Measurements from ENCODE around the gene CHRNB4.

DNA sequence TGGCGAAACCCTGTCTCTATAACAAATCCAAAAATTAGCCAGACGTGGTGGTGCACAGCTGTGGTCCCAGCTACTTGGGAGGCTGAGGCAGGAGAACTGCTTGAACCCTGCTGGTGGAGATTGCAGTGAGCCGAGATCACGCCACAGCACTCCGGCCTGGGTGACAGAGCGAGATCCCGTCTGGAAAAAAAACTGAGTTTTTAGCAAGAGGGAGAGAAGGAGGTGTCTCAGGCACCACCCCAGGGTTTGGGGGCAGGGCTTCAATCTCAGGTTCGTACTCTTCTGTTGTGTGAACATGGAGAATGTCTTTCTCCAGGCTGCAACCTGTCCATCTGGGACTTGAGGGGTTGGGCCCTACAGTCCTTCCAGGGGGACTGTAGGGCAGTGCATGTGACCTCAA lies 22.9 kb downstream of the CHRNB4 start:
- TF ChIP-seq, protein P1, sequence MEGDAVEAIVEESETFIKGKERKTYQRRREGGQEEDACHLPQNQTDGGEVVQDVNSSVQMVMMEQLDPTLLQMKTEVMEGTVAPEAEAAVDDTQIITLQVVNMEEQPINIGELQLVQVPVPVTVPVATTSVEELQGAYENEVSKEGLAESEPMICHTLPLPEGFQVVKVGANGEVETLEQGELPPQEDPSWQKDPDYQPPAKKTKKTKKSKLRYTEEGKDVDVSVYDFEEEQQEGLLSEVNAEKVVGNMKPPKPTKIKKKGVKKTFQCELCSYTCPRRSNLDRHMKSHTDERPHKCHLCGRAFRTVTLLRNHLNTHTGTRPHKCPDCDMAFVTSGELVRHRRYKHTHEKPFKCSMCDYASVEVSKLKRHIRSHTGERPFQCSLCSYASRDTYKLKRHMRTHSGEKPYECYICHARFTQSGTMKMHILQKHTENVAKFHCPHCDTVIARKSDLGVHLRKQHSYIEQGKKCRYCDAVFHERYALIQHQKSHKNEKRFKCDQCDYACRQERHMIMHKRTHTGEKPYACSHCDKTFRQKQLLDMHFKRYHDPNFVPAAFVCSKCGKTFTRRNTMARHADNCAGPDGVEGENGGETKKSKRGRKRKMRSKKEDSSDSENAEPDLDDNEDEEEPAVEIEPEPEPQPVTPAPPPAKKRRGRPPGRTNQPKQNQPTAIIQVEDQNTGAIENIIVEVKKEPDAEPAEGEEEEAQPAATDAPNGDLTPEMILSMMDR (IDR thresholded peaks at IDR 0.05): no peak
- no peak for TF ChIP-seq POLR2A (IDR thresholded peaks at IDR 0.05)
